Activated CD4-positive, alpha-beta T cell treated with anti-CD3 and anti-CD28 coated beads, Interleukin-2, Interleukin-4, amounts not matched to agents 100 ng/mL and 50 ng/mL, durations not matched to agents 16 hours and 8 hours (primary cell): ENCODE results near the gene COMT.

Experiments used
- DNase-seq: peaks from one replicate; pipeline ENCODE4 v3.0.0-alpha.2; 2020; ENCODE audit warnings: low spot score

COMT gene

DNA sequence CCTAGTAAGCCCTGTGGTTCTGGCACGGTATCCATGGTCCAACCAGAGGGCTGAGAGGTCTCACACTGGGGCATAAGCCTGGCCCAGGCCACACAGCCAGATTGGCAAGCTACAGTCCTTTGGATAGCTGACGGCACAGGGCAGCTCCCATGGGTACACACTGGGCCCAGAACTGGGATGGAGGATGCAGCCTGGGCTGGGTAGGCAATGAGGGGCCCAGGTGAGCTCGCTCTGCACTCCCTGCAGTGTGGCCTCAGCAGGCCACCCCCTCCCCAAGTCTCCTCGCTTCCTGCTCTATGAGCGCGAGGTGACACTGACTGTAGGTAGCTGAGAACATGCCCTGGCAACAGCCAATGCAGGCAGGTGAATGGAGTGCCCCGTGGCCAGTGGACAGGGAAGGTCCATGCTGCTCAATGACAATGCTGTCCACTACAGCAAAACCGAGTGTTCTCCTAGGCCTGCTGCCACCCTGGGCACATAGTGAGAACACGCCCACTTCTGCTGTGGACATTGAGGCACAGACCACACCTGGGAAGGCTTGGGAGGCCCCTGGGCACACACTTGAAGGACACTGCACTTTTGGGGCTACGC lies 71.3 kb downstream of the COMT start:
- DNase-seq, result no peak

DNA sequence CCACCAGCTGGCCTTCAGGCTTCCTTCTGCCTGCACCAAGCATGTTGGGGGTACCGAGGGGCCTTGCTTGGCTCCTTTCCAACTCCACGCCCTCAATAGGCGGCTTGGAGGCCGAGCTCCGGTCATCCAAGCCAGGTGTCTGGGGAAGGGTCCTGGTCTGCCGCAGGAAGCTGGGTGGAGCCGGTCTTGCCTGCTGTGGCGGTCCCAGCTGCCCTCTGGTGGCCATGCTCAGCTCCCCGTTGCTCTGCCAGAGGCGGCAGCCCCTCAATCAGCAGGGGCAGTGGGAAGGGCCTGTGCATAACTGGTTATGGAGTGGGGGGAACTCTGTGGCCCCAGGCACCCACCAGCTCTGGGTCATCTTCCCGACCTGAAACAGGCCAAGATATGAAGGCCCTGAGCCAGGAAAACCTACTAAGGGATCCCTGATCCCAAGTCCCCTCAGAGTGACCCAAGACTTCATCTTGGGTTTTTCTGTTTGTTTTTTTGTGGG lies 71.9 kb downstream of the COMT start:
- DNase-seq, result no peak

DNA sequence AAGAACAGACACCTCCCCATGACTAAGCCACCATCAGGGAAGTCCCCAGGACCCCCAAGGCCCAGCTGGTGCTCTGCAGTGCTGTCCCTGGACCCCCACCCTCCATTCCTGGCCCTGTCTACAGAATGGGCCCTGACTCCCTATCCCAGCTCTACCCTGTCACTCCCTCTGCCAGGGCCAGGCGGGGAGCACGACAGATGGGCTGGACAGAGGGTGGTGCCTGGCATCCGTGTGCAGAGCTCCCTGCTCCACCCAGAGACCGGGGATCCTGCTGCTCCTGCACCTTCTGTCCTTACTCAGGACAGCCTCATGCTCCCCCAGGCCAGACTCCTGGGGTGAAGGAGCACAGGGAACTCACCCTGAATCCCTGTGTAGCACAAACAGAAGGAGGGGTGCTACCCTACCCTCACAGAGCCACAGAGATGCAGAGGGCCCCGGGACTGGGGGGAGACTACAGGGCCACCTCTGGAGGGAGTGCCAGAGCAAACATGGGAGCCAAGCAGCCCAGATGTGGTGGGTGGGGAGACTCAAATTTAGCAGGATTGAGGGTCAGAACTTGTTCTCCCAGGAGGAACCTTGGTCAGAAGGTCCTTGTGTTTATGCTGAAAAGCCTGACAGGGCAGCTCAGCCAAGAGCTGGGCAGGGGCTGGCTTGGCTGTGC lies 73.1 kb downstream of the COMT start:
- DNase-seq, result no peak

- no peak for DNase-seq
These were observed 73.6 kb downstream of the COMT start for GRCh38 chr22:20015187-20015625.

DNA sequence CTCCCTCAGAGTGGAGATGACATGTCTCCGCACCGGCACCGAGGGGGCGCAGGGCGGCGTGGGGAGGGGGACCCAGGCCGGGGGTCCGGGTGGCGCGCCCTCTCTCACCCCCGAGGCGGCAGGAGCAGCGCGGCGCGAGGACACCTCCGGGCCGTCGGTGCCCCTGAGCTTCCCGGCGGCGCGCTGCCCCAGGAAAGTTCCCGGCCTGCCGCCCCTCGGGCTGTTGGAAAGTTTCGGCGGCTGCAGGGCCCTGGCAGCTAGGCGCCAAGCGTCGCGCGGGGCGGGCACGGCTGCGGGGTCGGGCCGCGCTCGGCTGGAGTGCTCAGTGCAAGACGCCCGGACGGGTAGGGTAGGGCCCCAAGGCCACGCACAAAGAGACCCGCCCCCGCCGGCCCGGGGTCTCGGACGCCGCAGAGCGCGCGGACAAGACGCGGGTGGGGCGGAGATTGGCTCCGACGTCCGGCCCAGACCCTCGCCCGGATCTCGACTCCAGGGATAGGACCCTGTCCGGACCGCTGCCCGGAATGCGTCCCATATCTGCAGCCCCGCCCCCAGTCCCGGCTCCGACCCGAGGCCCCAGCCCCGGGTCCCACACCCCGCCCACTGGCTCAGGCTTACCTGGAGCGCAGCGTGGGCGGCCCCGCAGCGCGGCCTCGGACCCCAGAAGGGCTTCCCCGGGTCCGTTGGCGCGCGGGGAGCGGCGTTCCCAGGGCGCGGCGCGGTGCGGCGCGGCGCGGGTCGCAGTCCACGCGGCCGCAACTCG lies 74.6 kb downstream of the COMT start:
- DNase-seq, result no peak

DNA sequence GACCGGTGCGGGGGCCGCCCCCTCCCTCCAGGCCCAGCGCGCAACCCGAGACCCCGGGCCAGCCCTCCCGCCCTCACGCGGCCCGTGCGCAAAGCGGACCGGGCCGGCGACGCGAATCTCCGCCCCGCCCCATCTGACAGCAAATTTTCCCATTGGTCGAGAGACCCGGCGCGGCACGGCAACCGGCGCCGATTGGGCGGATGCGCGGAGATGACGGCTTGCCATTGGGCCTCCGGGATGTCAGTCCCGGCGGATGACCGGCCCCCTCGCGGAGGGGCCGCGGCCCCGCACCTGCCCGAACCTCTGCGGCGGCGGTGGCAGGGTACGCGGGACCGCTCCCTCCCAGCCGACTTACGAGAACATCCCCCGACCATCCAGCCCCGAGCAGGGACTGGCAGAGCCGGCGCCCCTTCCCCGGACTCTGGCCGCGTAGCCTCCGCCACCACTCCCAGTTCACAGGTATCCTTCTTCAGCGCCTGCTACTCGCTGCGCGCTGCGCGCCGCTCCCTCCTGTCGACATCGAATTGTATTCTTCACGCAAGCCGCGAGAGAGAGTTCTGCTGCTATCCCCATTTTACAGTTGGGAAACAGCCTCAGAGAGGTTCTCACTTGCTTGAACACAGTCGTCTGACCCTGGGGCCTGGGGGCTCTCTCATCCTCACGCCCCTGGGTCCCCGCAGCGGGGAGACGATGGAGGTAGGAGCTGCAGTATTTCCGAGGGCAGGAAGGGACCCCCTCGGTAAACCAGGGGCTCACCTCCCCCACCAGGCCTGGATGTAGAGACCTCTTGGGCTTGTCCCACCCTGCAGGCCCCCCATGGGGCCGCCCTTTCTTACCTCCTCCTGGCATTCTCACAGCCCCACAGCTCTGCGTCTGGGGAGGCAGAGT lies 75.4 kb downstream of the COMT start, which contains the start of gene ARVCF:
ARVCF (minus strand) TSS at position 90 of the 888 bp plus-strand sequence. CDS start 26,029 bp downstream, outside the sequence.
- DNase-seq, result peak; percentile 91

DNA sequence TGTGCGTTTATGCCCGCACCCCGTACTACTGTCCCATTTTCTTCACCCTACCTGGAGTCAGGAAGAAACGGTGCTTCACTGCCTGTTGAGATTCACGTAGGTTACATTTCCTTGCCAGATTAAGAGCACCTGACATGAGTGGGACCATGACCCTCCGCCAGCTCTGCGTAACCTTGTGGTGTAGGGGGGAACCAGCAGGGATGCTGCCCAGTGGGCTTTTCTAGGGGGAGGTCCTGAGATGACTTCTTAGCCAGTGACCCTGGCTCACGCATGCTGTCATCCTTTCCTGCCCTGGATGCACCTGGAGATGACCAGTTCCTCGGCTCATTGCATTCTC lies 76.0 kb downstream of the COMT start:
- DNase-seq, result no peak

DNA sequence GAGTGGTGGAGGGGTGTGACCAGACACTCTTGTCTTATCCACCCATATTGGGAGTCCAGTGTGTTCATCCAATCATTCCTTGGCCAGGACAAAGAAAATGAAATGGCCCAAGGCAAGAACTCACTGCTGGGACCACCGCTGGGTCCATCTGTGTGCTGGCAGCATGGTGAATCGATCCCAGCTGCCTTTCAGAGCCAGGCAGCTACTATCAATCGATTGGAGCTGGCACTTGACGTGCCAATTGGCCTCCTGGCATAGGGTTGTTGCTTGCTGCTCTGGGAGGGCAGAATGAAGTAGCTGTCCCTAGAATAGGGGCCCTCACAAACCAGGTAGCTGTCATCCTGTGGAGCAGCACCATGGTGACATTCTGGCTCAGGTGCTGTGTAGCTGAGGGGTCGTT lies 76.4 kb downstream of the COMT start:
- DNase-seq, result no peak
